Astrocyte (in vitro differentiated cells and primary cell): ENCODE data around the gene LGI1.

Experiments used
- CTCF ChIP-seq: IDR thresholded peaks from 2 replicates; pipeline ENCODE4 v1.5.1; 2011; ENCODE audit warnings: low read depth, mild to moderate bottlenecking, inconsistent platforms, low read length, moderate library complexity; ENCODE audit not compliant: insufficient read depth
- EZH2 ChIP-seq: IDR thresholded peaks from 2 replicates; pipeline ENCODE4 v1.6.1; 2012; ENCODE audit warnings: mild to moderate bottlenecking, low read length, inconsistent platforms; ENCODE audit not compliant: insufficient read depth

GRCh38 chr10:93771354-93771753 lies 13.6 kb downstream of the LGI1 start:
- no peak for TF ChIP-seq CTCF
- TF ChIP-seq EZH2, result no peak
